Endothelial cell (in vitro differentiated cells): Measurements from ENCODE around the gene RNF5. TPM values are rescaled to one million over a fixed set of nuclear protein-coding genes. Genes with fewer than 3 reads are reported as not detected.

Source experiments
- DNase-seq: peaks from one replicate; pipeline ENCODE4 v3.0.0; 2021; ENCODE audit warnings: low spot score
- H3K27ac Mint-ChIP-seq: one replicate; pipeline ENCODE4 v1.8.0; 2021; ENCODE audit warnings: mixed read lengths, inconsistent platforms; ENCODE audit not compliant: unreplicated experiment
- H3K27me3 Mint-ChIP-seq: one replicate; pipeline ENCODE4 v1.8.0; 2021; ENCODE audit warnings: mild to moderate bottlenecking, moderate library complexity, mixed read lengths, inconsistent platforms; ENCODE audit not compliant: unreplicated experiment
- H3K36me3 Mint-ChIP-seq: one replicate; pipeline ENCODE4 v1.8.0; 2021; ENCODE audit warnings: mild to moderate bottlenecking, low read depth, mixed read lengths, inconsistent platforms; ENCODE audit not compliant: unreplicated experiment
- H3K4me1 Mint-ChIP-seq: one replicate; pipeline ENCODE4 v1.8.0; 2021; ENCODE audit warnings: mild to moderate bottlenecking, mixed read lengths, inconsistent platforms; ENCODE audit not compliant: unreplicated experiment
- H3K4me3 Mint-ChIP-seq: one replicate; pipeline ENCODE4 v1.8.0; 2021; ENCODE audit warnings: mild to moderate bottlenecking, mixed read lengths, inconsistent platforms; ENCODE audit not compliant: unreplicated experiment
- H3K9me3 Mint-ChIP-seq: one replicate; pipeline ENCODE4 v1.8.0; 2021; ENCODE audit warnings: mixed read lengths, inconsistent platforms; ENCODE audit not compliant: unreplicated experiment
- total RNA-seq: library from RNA; stranded (reverse); fragmentation: NEBNext Ultra II Directional; extraction: Animal tissue kit (Norgen Biotek cat#: 25700); gene quantifications from one replicate; pipeline ENCODE4 v1.2.1, GENCODE V29; 2021; ENCODE audit not compliant: unreplicated experiment
- TF ChIP-seq, protein P1 (sequence below): fragments of 200-600 bp; sonication (generic); IDR thresholded peaks from one replicate; pipeline ENCODE4 v1.5.0; 2021; ENCODE audit warnings: antibody characterized with exemption; ENCODE audit not compliant: unreplicated experiment

The RNF5 gene
- total RNA-seq, 1 donor from 2014 or later, result 44.4 TPM

GRCh38 chr6:32189069-32189741 is 11.0 kb downstream of the RNF5 start:
- H3K27me3 Mint-ChIP-seq, result peaks cover 16% of the 10 kb centered on the region
- H3K27ac Mint-ChIP-seq, result peak overlapping the region; percentile 96
- H3K9me3 Mint-ChIP-seq, result no peaks in the 10 kb centered on the region
- DNase-seq, result no peak
- peaks cover 68% of the 10 kb centered on the region for H3K4me1 Mint-ChIP-seq
- H3K36me3 Mint-ChIP-seq, result peaks cover 27% of the 10 kb centered on the region
- TF ChIP-seq, protein P1, sequence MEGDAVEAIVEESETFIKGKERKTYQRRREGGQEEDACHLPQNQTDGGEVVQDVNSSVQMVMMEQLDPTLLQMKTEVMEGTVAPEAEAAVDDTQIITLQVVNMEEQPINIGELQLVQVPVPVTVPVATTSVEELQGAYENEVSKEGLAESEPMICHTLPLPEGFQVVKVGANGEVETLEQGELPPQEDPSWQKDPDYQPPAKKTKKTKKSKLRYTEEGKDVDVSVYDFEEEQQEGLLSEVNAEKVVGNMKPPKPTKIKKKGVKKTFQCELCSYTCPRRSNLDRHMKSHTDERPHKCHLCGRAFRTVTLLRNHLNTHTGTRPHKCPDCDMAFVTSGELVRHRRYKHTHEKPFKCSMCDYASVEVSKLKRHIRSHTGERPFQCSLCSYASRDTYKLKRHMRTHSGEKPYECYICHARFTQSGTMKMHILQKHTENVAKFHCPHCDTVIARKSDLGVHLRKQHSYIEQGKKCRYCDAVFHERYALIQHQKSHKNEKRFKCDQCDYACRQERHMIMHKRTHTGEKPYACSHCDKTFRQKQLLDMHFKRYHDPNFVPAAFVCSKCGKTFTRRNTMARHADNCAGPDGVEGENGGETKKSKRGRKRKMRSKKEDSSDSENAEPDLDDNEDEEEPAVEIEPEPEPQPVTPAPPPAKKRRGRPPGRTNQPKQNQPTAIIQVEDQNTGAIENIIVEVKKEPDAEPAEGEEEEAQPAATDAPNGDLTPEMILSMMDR, result no peak
- H3K4me3 Mint-ChIP-seq, result peak overlapping the region; percentile 100

- H3K36me3 Mint-ChIP-seq, result peaks cover 27% of the 10 kb centered on the region
- H3K27ac Mint-ChIP-seq, result no peak overlapping the region
- TF ChIP-seq, protein P1, result no peak
- no peaks in the 10 kb centered on the region for H3K9me3 Mint-ChIP-seq
- H3K4me1 Mint-ChIP-seq, result peaks cover 70% of the 10 kb centered on the region
- DNase-seq, result no peak
- peaks cover 16% of the 10 kb centered on the region for H3K27me3 Mint-ChIP-seq
- peak overlapping the region; percentile 100 for H3K4me3 Mint-ChIP-seq
Observed at GRCh38 chr6:32189742-32190053, 11.5 kb downstream of the RNF5 start.

DNA sequence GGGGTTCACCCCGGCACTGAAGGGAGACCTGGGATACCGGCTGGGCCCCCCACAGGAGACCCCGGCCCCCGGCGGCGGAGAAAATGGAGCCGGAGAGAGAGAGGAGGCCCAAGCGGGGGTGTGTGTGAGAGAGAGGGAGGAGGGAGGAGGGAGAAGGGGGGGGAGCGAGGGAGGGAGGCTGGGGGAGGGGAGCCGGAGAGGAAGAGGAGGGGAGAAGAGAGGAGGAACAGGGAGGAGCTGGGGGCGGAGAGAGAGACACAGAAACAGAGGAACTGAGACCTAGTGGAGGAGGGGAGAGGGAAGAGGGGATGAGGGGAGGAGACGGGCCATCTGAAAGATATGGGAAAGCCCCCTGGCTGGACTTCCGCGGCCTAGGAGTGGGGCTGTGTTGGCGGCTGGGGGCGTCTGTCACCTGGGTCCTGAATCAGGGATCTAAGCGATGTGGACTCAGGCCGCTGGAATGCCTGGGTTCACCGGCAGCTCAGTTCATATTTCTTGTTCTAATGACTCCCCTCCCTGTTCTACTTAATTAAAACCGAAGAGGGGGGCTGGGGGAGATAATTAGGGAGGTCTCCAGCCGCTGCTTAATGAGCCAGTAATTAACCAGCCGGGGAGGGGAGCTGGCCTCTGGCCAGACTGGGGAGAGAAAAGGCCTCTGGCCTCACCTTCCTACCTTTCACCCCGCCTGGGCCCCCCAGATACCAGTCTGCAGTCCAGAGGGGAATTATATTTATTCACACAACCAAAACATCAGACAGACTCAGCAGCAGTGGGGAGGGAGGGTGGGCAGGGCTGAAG is 12.0 kb downstream of the RNF5 start, which contains the start of gene PBX2:
Gene PBX2, minus strand, starts transcription at position 149 of the 798 bp plus-strand sequence. CDS start 287 bp downstream, outside the sequence.
- peaks cover 75% of the 10 kb centered on the region for H3K4me1 Mint-ChIP-seq
- H3K27me3 Mint-ChIP-seq, result peaks cover 16% of the 10 kb centered on the region
- peaks cover 30% of the 10 kb centered on the region for H3K36me3 Mint-ChIP-seq
- peak within 1 kb of the TSS; percentile 97 for H3K27ac Mint-ChIP-seq
- peak within 1 kb of the TSS; percentile 100 for H3K4me3 Mint-ChIP-seq
- TF ChIP-seq, protein P1, result no peak
- H3K9me3 Mint-ChIP-seq, result no peaks in the 10 kb centered on the region
- peak; percentile 58 for DNase-seq

GRCh38 chr6:32190911-32191677 is 12.9 kb downstream of the RNF5 start:
- peaks cover 16% of the 10 kb centered on the region for H3K27me3 Mint-ChIP-seq
- H3K27ac Mint-ChIP-seq, result peak overlapping the region; percentile 97
- peaks cover 25% of the 10 kb centered on the region for H3K36me3 Mint-ChIP-seq
- no peak for DNase-seq
- H3K4me1 Mint-ChIP-seq, result peaks cover 69% of the 10 kb centered on the region
- no peaks in the 10 kb centered on the region for H3K9me3 Mint-ChIP-seq
- TF ChIP-seq, protein P1, result no peak
- H3K4me3 Mint-ChIP-seq, result peak overlapping the region; percentile 77
